GM21825 (cell line): ENCODE measurements around the gene ANO1.
"Not testable (repeated sequence)": the region's sequence is repeated elsewhere in the genome, so short reads cannot be mapped to it uniquely, and the experiment has no call there.

ENCODE experiments used
- ATAC-seq: cut with Tn5 transposase; IDR thresholded peaks from one replicate; pipeline ENCODE4 v1.9.1; 2021; ENCODE audit warnings: mild to moderate bottlenecking, moderate library complexity; ENCODE audit not compliant: unreplicated experiment

Gene ANO1

GRCh38 chr11:70078095-70078780 lies at the start of gene ANO1:
TSS of gene ANO1 (plus strand) at chr11:70078317. CDS start at chr11:70078607, 290 bp downstream.
- no peak for ATAC-seq

GRCh38 chr11:70029115-70029860 lies 48.8 kb upstream of the ANO1 start:
- no peak for ATAC-seq

DNA sequence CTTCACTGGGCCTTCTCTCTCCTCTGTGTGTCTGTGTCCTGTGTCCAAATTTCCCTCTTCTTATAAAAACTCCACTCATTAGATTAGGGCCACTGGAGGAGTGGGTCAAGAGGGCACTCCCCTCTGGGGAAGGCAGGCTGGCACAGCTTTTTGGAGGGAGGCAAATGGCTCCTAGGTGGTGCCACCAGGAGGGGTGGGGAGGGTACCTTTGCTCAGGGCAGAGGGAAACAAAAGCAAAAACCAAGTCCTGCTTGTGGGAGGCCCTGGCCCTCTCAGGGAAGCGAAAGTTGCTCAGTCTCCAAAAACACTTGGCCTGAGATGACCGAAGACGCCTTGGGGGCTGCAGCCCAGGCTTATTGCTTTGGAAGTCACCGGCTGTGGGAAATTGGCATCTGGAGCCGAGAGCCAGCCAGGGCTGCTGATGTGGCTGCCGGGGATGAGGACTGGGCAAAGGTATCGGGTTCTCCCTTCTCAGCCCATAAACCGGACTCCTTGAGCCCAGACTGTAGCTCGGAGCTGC lies 48.2 kb upstream of the ANO1 start:
- ATAC-seq = no peak

GRCh38 chr11:70030412-70030811 lies 47.7 kb upstream of the ANO1 start:
- ATAC-seq = no peak

DNA sequence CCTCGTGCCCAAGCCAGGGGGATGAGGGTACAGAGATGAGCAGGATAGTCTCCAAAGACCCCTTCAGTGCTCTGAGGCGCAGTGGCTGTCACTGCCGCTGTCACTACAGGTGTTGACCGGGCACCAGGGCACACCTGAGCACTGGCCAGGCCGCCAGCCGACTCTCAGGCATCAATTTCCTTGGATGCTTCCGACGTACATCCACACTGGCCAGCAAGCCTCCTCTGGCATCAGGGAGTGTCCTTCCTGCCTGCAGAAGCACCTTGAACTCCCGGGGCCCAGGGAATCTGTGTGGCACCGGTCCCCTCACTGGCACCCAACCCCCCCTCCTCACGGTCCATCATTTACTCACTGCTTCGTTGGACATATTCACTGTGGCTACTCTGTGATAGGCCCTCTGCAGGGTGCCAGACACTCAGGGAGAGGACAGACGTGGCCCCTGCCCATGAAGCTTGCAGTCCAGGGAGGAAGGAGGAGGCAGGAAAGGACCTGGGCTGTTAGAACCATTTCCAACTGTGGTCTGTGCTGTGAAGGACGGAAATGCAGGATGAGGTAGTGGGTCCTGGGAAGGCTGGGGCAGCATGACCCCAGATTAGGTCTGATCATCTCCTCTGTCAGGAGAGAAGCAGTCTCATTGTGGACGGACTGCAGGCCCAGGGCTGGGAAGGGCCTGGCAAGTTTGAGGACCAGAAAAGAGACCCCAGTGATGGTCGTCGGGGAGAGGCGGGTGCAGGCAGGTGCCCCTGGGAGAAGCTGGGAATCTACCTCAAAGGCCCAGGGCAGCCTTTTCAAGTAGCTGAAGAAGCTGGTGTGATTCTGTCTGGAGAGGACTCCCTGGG lies 46.3 kb upstream of the ANO1 start:
- no peak for ATAC-seq

GRCh38 chr11:70032470-70032795 lies 45.7 kb upstream of the ANO1 start:
- ATAC-seq = no peak

DNA sequence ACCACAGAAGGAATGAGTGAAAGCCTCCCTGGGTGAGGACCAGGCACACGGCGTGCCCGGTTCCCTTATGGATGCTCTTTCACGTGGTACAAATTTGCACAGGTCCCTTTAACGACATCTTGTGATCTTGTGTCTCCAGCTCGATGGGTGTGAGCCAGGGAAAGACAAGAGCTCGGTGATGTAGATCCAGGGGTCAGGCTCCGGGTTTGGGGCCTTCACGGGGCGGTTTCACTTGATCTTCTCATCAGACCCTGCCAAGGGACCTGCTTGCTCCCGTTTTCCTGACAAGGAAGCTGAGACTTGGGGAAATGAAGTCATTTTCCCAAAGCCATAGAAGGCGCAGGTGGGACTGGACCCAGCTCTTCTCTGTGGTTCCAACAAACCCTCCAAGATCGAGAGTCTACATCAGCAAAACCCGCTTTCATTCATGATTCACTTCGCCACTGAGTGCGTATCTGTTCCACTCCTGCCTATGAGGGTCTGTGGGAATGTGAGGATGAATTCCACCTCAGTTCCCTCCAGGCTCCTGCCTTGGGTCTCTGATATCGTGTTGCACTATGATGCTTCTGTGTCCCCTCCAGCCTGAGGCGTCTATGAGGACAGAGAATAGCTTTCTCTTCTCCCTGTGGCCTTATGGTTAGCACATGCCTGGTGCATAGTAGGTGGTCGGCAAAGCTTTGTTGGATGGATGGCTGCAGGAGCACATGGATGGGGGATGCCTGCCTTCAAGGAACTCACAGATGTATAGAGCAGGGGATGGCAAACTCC lies 45.0 kb upstream of the ANO1 start:
- no peak for ATAC-seq

DNA sequence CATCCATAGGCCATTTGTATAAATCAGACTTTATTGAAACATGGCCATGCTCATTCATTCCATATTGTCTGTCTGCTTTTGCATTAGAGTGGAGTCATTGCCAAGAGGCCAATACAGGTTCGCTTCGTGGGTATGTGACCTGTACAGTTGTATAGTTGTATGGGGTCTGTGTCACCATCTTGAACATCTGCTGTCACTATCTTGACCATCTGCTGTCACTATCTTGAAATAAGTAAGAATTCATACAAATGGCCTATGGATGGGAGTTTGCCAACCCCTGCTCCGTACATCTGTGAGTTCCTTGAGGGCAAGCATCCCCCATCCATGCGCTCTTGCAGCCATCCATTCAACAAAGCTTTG lies 44.4 kb upstream of the ANO1 start:
- ATAC-seq = no peak

DNA sequence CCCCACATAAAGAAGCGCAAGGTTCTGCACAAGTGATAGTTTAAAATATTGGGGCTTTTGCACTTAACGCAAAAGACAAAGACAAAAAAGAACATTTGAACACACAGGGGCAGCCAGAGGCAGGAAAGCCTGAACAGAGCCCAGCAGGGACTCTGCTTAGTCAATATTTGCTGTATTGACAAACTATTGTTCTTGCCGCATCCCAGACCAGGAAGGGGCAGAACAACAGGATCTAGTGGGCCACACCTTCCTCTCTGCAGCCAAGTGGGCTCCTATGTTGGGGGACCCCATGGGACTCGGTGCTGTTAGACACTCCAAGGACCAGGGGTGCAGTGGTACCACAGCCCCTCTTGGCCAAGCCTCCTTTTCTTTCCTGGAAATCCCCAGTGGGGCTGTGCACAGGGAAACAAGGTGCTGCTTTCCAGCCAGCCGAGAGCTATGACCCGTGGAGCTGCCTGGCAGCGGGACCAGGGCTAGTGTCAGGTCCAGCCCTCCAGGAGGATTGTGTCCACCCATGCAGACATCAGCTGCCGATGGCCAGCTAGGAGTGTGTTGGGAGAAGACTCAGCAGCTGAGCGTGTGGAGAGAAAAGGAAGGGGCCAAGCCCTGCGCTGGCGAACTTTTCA lies 43.3 kb upstream of the ANO1 start:
- no peak for ATAC-seq

DNA sequence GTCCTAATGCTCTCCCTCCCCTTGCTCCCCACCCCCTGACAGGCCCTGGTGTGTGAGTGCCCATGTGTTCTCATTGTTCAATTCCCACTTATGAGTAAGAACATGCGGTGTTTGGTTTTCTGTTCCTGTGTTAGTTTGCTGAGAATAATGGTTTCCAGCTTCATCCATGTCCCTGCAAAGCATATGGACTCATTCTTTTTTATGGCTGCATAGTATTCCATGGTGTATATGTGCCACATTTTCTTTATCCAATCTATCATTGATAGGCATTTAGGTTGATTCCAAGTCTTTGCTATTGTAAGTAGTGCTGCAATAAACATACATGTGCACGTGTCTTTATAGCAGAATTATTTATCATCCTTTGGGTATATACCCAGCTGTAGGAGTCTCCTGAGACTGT lies 42.5 kb upstream of the ANO1 start:
- not testable (repeated sequence) for ATAC-seq

GRCh38 chr11:70036971-70037882 lies 40.9 kb upstream of the ANO1 start:
- ATAC-seq = no peak

- no peak for ATAC-seq
These were observed 39.9 kb upstream of the ANO1 start for GRCh38 chr11:70038034-70038834.

DNA sequence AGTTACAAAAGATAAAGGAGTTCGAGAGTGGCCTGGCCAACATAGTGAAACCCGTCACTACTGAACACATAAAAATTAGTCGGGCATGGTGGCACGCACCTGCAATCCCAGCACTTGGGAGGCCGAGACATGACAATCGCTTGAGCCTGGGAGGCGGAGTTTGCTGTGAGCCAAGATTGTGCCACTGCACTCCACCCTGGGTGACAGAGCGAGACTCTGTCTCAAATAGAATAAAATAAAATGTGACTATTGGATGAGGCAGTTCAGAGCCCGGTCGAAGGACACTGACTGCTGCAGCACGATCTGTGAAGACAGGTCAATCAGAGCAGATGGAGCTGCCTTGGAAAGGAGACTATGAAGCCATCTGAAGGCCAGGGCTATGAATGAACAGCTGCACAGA lies 37.7 kb upstream of the ANO1 start:
- no peak for ATAC-seq

- ATAC-seq = no peak
These were observed 37.1 kb upstream of the ANO1 start for GRCh38 chr11:70040869-70041501.

GRCh38 chr11:70043482-70043881 lies 34.6 kb upstream of the ANO1 start:
- no peak for ATAC-seq

DNA sequence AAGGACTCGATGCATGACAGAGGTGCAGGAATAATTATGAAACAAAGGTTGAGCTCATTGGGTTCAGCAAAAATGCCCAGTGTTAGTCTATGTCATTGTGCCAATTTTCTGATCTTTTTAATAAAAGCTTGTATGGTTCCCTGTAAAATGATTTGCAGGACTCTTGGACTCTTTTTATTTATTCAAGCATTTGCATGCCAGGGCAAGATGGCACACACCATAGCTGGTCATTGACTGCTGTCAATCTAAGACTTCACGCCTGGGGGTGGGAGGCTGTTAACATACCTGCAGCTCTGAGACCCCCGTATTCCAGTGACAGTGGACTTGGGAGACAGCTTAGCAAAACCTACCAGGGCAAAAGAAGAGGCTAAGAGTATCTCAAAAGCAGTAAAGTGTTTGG lies 32.0 kb upstream of the ANO1 start:
- ATAC-seq = no peak

GRCh38 chr11:70048279-70049024 lies 29.7 kb upstream of the ANO1 start:
- ATAC-seq = no peak
